WTC11 (cell line): Measurements from ENCODE around the gene P3H2. TPM values are rescaled to one million over a fixed set of nuclear protein-coding genes. Genes with fewer than 3 reads are reported as not detected.

ENCODE experiments used
- ATAC-seq: fragments of 200-7000 bp; cut with Tn5 transposase; 2 replicates; pipeline ENCODE4 v1.10.0; 2021; ENCODE audit warnings: mild to moderate bottlenecking, moderate library complexity
- CTCF ChIA-PET: fragments of 300-600 bp; sonication (Branson Sonifier 250); formaldehyde crosslinking; loops from one replicate; lab custom pipeline; 2021; ENCODE audit warnings: antibody characterized with exemption; lab: Charles Lee
- POLR2A ChIA-PET: fragments of 350-600 bp; sonication (Branson Sonifier 250); formaldehyde crosslinking; loops from one replicate; lab custom pipeline; 2021; ENCODE audit warnings: antibody characterized with exemption; lab: Charles Lee
- DNase-seq: peaks from one replicate; pipeline ENCODE4 v3.0.0; 2021; ENCODE audit warnings: low spot score
- H3K27ac Mint-ChIP-seq: 2 replicates; pipeline ENCODE4 v1.8.0; 2021; ENCODE audit warnings: mixed read lengths
- H3K27me3 Mint-ChIP-seq: 2 replicates; pipeline ENCODE4 v1.8.0; 2021; ENCODE audit warnings: low read depth, mild to moderate bottlenecking, moderate library complexity, mixed read lengths
- H3K36me3 Mint-ChIP-seq: 2 replicates; pipeline ENCODE4 v1.8.0; 2021; ENCODE audit warnings: mixed read lengths
- H3K4me1 Mint-ChIP-seq: 2 replicates; pipeline ENCODE4 v1.8.0; 2022; ENCODE audit warnings: mixed read lengths
- H3K4me3 Mint-ChIP-seq: 2 replicates; pipeline ENCODE4 v1.8.0; 2021; ENCODE audit warnings: mild to moderate bottlenecking, moderate library complexity, mixed read lengths
- H3K9me3 Mint-ChIP-seq: 2 replicates; pipeline ENCODE4 v1.8.0; 2021; ENCODE audit warnings: mixed read lengths
- CBFB ChIP-seq: sonication (generic); formaldehyde crosslinking; IDR thresholded peaks from 2 replicates; pipeline ENCODE4 v1.8.1; 2022; ENCODE audit warnings: mild to moderate bottlenecking, low read depth, missing genetic modification reagents
- CREB1 ChIP-seq: sonication (generic); formaldehyde crosslinking; IDR thresholded peaks from 2 replicates; pipeline ENCODE4 v1.8.0; 2023; ENCODE audit warnings: mild to moderate bottlenecking, missing genetic modification reagents
- EMX1 ChIP-seq: fragments of 250-450 bp; sonication (Bioruptor Pico); IDR thresholded peaks from 2 replicates; pipeline ENCODE4 v1.8.0; 2021; ENCODE audit warnings: mild to moderate bottlenecking
- GABPB1 ChIP-seq: sonication (generic); formaldehyde crosslinking; IDR thresholded peaks from 2 replicates; pipeline ENCODE4 v1.8.1; 2023; ENCODE audit warnings: mild to moderate bottlenecking, missing genetic modification reagents
- GTF2I ChIP-seq: fragments of 250-450 bp; sonication (Bioruptor Pico); conservative IDR thresholded peaks from 2 replicates; pipeline ENCODE4 v1.4.0; 2021; ENCODE audit warnings: mild to moderate bottlenecking
- HMGA2 ChIP-seq: fragments of 250-450 bp; sonication (Bioruptor Pico); IDR thresholded peaks from 2 replicates; pipeline ENCODE4 v1.4.0; 2021; ENCODE audit warnings: mild to moderate bottlenecking, moderate library complexity
- MXD4 ChIP-seq: fragments of 250-450 bp; sonication (Bioruptor Pico); IDR thresholded peaks from 2 replicates; pipeline ENCODE4 v1.8.0; 2021; ENCODE audit warnings: mild to moderate bottlenecking, moderate library complexity, borderline replicate concordance
- NFE2L1 ChIP-seq: sonication (generic); formaldehyde crosslinking; IDR thresholded peaks from 2 replicates; pipeline ENCODE4 v1.8.1; 2023; ENCODE audit warnings: missing genetic modification reagents
- ZNF423 ChIP-seq: fragments of 250-450 bp; sonication (Bioruptor Pico); IDR thresholded peaks from 2 replicates; pipeline ENCODE4 v2.1.2; 2022; ENCODE audit warnings: mild to moderate bottlenecking, moderate library complexity
- total RNA-seq: library from RNA; stranded (reverse); gene quantifications from 3 replicates; pipeline ENCODE4 v1.2.3, GENCODE V29; 2021
- TF ChIP-seq, protein P1 (sequence below): fragments of 250-450 bp; sonication (Bioruptor Pico); IDR thresholded peaks from 2 replicates; pipeline ENCODE4 v2.1.2; 2022; ENCODE audit warnings: mild to moderate bottlenecking, moderate library complexity
- TF ChIP-seq, protein P2 (sequence below): sonication (generic); formaldehyde crosslinking; IDR thresholded peaks from 2 replicates; pipeline ENCODE4 v1.8.1; 2023; ENCODE audit warnings: mild to moderate bottlenecking, missing genetic modification reagents, moderate library complexity
- TF ChIP-seq, protein P3 (sequence below): fragments of 250-450 bp; sonication (Bioruptor Pico); IDR thresholded peaks from 2 replicates; pipeline ENCODE4 v1.9.0; 2021; ENCODE audit warnings: moderate library complexity, mild to moderate bottlenecking, inconsistent platforms, borderline replicate concordance
- TF ChIP-seq, protein P4 (sequence below): fragments of 250-450 bp; sonication (Bioruptor Pico); IDR thresholded peaks from 2 replicates; pipeline ENCODE4 v1.8.0; 2021; ENCODE audit warnings: mild to moderate bottlenecking
- TF ChIP-seq, protein P5 (sequence below): sonication (generic); formaldehyde crosslinking; IDR thresholded peaks from 2 replicates; pipeline ENCODE4 v1.8.1; 2023; ENCODE audit warnings: mild to moderate bottlenecking, missing genetic modification reagents
- TF ChIP-seq, protein P6 (sequence below): sonication (generic); formaldehyde crosslinking; IDR thresholded peaks from 2 replicates; pipeline ENCODE4 v1.8.0; 2023; ENCODE audit warnings: missing genetic modification reagents
- TF ChIP-seq, protein P7 (sequence below): sonication (generic); formaldehyde crosslinking; IDR thresholded peaks from 2 replicates; pipeline ENCODE4 v1.8.1; 2022; ENCODE audit warnings: mild to moderate bottlenecking, missing genetic modification reagents, moderate library complexity, borderline replicate concordance
- TF ChIP-seq, protein P8 (sequence below): sonication (generic); formaldehyde crosslinking; IDR thresholded peaks from 2 replicates; pipeline ENCODE4 v1.8.1; 2023; ENCODE audit warnings: mild to moderate bottlenecking, missing genetic modification reagents
- TF ChIP-seq, protein P9 (sequence below): sonication (generic); formaldehyde crosslinking; IDR thresholded peaks from 2 replicates; pipeline ENCODE4 v1.8.0; 2023; ENCODE audit warnings: mild to moderate bottlenecking, missing genetic modification reagents
- TF ChIP-seq, protein P10 (sequence below): sonication (generic); formaldehyde crosslinking; IDR thresholded peaks from 2 replicates; pipeline ENCODE4 v1.8.0; 2022; ENCODE audit warnings: mild to moderate bottlenecking, missing genetic modification reagents

Gene P3H2
- total RNA-seq, 1 experiment from 2014 or later = 29.4 TPM

DNA sequence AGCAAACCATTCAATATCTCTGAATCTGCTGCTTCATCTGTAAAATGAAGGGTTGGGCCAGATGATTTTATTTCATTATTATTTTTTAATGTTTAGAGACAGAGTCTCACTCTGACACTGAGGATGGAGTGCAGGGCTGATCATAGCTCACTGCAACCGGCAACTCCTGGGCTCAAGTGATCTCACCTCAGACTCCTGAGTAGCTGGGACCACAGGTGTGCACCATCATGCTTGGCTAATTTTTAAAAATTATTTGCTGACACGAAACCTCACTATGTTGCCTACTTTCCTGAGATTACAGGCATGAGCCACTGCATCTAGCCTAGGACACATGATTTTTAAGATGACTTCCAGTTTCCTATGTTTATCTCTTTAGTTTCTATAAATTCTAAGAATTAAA is 105.8 kb downstream of the P3H2 start (continued):
- TF ChIP-seq, protein P1, sequence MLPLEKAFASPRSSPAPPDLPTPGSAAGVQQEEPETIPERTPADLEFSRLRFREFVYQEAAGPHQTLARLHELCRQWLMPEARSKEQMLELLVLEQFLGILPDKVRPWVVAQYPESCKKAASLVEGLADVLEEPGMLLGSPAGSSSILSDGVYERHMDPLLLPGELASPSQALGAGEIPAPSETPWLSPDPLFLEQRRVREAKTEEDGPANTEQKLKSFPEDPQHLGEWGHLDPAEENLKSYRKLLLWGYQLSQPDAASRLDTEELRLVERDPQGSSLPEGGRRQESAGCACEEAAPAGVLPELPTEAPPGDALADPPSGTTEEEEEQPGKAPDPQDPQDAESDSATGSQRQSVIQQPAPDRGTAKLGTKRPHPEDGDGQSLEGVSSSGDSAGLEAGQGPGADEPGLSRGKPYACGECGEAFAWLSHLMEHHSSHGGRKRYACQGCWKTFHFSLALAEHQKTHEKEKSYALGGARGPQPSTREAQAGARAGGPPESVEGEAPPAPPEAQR (CRISPR knock-in tag) = no peak
- TF ChIP-seq, protein P2, sequence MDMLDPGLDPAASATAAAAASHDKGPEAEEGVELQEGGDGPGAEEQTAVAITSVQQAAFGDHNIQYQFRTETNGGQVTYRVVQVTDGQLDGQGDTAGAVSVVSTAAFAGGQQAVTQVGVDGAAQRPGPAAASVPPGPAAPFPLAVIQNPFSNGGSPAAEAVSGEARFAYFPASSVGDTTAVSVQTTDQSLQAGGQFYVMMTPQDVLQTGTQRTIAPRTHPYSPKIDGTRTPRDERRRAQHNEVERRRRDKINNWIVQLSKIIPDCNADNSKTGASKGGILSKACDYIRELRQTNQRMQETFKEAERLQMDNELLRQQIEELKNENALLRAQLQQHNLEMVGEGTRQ (CRISPR knock-in tag) = no peak
- TF ChIP-seq GABPB1 (CRISPR knock-in tag) = no peak
- TF ChIP-seq, protein P3, sequence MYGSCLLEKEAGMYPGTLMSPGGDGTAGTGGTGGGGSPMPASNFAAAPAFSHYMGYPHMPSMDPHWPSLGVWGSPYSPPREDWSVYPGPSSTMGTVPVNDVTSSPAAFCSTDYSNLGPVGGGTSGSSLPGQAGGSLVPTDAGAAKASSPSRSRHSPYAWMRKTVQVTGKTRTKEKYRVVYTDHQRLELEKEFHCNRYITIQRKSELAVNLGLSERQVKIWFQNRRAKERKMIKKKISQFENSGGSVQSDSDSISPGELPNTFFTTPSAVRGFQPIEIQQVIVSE (CRISPR knock-in tag) = no peak
- TF ChIP-seq, protein P4, sequence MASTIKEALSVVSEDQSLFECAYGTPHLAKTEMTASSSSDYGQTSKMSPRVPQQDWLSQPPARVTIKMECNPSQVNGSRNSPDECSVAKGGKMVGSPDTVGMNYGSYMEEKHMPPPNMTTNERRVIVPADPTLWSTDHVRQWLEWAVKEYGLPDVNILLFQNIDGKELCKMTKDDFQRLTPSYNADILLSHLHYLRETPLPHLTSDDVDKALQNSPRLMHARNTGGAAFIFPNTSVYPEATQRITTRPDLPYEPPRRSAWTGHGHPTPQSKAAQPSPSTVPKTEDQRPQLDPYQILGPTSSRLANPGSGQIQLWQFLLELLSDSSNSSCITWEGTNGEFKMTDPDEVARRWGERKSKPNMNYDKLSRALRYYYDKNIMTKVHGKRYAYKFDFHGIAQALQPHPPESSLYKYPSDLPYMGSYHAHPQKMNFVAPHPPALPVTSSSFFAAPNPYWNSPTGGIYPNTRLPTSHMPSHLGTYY = no peak

DNA sequence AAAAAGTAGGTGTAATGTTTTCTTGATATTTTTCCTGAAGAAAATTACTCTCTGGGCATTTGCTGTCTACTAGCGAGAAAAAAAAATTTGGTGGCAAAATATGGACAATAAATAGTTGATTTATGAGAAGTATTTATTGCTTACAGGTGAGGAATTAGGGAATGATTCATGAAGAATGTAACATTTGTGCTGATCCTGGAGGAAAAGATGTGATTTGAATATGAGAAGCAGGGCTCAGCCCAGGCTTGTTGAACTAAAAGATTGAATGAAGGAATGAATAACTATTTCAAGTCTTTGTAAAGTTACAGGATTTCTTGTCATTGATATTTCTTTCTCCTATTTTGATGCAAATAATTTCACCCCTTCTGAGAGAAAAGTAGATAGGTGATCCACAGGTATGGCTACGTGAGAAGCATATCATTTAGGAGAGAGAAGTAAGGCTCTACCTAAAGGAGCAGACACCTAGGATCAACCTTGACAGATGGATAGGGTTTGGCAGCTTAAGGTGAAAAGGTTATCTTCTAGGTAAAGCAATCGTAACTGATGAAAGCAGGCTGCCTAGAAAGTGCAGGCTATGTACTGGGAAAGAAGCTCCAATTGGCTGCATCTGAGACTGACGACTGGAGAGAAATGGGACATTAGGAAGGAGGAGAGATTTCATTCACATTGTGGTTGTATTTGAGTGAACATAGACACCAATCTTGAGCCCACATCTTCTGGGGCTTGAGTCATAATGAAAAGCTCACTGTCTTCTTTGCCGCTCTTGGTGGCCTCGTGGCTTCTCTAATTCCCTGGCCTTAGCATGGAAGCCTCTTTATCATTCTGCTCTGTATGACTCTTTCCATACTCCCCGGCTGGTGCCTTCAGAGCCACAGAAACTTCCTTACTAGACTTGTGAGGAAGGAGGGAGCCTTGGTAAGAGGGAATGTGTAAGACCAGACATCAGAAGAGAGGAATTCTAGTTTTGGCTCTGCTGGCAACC is 106.5 kb downstream of the P3H2 start:
- H3K4me3 Mint-ChIP-seq = peak overlapping the region; percentile 34; the same call in 1 of the 2 replicates
- CTCF ChIA-PET = interaction anchor here (0.7 to 1.4 kb wide), 4 partner anchors 53 to 742 kb away, joined by 3 to 4 read pairs (median 3); partner anchors contain the start of gene CLDN1
- H3K4me1 Mint-ChIP-seq = peaks cover 82% of the 10 kb centered on the region
- H3K27me3 Mint-ChIP-seq = no peaks in the 10 kb centered on the region
- ATAC-seq (peak; percentile 57), DNase-seq (no peak)
- POLR2A ChIA-PET = interaction anchor here (1.1 kb wide), 1 partner anchor 19 kb away, joined by 3 read pairs; no protein-coding TSS in a partner anchor
- peak overlapping the region; percentile 93 for H3K27ac Mint-ChIP-seq
- H3K36me3 Mint-ChIP-seq = no peaks in the 10 kb centered on the region
- no peaks in the 10 kb centered on the region for H3K9me3 Mint-ChIP-seq
- TF ChIP-seq, protein P5, sequence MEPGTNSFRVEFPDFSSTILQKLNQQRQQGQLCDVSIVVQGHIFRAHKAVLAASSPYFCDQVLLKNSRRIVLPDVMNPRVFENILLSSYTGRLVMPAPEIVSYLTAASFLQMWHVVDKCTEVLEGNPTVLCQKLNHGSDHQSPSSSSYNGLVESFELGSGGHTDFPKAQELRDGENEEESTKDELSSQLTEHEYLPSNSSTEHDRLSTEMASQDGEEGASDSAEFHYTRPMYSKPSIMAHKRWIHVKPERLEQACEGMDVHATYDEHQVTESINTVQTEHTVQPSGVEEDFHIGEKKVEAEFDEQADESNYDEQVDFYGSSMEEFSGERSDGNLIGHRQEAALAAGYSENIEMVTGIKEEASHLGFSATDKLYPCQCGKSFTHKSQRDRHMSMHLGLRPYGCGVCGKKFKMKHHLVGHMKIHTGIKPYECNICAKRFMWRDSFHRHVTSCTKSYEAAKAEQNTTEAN (CRISPR knock-in tag) = no peak
- no peak for TF ChIP-seq MXD4
- no peak for TF ChIP-seq GTF2I (CRISPR knock-in tag)
- TF ChIP-seq EMX1 = no peak
- TF ChIP-seq ZNF423 (CRISPR knock-in tag) = no peak
- TF ChIP-seq CREB1 = no peak
- TF ChIP-seq, protein P6, sequence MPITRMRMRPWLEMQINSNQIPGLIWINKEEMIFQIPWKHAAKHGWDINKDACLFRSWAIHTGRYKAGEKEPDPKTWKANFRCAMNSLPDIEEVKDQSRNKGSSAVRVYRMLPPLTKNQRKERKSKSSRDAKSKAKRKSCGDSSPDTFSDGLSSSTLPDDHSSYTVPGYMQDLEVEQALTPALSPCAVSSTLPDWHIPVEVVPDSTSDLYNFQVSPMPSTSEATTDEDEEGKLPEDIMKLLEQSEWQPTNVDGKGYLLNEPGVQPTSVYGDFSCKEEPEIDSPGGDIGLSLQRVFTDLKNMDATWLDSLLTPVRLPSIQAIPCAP = no peak
- TF ChIP-seq, protein P7, sequence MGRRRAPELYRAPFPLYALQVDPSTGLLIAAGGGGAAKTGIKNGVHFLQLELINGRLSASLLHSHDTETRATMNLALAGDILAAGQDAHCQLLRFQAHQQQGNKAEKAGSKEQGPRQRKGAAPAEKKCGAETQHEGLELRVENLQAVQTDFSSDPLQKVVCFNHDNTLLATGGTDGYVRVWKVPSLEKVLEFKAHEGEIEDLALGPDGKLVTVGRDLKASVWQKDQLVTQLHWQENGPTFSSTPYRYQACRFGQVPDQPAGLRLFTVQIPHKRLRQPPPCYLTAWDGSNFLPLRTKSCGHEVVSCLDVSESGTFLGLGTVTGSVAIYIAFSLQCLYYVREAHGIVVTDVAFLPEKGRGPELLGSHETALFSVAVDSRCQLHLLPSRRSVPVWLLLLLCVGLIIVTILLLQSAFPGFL = no peak
- TF ChIP-seq, protein P8, sequence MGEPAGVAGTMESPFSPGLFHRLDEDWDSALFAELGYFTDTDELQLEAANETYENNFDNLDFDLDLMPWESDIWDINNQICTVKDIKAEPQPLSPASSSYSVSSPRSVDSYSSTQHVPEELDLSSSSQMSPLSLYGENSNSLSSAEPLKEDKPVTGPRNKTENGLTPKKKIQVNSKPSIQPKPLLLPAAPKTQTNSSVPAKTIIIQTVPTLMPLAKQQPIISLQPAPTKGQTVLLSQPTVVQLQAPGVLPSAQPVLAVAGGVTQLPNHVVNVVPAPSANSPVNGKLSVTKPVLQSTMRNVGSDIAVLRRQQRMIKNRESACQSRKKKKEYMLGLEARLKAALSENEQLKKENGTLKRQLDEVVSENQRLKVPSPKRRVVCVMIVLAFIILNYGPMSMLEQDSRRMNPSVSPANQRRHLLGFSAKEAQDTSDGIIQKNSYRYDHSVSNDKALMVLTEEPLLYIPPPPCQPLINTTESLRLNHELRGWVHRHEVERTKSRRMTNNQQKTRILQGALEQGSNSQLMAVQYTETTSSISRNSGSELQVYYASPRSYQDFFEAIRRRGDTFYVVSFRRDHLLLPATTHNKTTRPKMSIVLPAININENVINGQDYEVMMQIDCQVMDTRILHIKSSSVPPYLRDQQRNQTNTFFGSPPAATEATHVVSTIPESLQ (CRISPR knock-in tag) = no peak
- TF ChIP-seq, protein P9, sequence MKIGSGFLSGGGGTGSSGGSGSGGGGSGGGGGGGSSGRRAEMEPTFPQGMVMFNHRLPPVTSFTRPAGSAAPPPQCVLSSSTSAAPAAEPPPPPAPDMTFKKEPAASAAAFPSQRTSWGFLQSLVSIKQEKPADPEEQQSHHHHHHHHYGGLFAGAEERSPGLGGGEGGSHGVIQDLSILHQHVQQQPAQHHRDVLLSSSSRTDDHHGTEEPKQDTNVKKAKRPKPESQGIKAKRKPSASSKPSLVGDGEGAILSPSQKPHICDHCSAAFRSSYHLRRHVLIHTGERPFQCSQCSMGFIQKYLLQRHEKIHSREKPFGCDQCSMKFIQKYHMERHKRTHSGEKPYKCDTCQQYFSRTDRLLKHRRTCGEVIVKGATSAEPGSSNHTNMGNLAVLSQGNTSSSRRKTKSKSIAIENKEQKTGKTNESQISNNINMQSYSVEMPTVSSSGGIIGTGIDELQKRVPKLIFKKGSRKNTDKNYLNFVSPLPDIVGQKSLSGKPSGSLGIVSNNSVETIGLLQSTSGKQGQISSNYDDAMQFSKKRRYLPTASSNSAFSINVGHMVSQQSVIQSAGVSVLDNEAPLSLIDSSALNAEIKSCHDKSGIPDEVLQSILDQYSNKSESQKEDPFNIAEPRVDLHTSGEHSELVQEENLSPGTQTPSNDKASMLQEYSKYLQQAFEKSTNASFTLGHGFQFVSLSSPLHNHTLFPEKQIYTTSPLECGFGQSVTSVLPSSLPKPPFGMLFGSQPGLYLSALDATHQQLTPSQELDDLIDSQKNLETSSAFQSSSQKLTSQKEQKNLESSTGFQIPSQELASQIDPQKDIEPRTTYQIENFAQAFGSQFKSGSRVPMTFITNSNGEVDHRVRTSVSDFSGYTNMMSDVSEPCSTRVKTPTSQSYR = no peak
- no peak for TF ChIP-seq NFE2L1 (CRISPR knock-in tag)
- TF ChIP-seq, protein P10, sequence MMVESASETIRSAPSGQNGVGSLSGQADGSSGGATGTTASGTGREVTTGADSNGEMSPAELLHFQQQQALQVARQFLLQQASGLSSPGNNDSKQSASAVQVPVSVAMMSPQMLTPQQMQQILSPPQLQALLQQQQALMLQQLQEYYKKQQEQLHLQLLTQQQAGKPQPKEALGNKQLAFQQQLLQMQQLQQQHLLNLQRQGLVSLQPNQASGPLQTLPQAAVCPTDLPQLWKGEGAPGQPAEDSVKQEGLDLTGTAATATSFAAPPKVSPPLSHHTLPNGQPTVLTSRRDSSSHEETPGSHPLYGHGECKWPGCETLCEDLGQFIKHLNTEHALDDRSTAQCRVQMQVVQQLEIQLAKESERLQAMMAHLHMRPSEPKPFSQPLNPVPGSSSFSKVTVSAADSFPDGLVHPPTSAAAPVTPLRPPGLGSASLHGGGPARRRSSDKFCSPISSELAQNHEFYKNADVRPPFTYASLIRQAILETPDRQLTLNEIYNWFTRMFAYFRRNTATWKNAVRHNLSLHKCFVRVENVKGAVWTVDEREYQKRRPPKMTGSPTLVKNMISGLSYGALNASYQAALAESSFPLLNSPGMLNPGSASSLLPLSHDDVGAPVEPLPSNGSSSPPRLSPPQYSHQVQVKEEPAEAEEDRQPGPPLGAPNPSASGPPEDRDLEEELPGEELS (CRISPR knock-in tag) = no peak
- no peak for TF ChIP-seq CBFB (CRISPR knock-in tag)
- no peak for TF ChIP-seq HMGA2 (CRISPR knock-in tag)
